IMR-90 (cell line): Measurements from ENCODE around the gene SERPINB10. TPM values are rescaled to one million over a fixed set of nuclear protein-coding genes. Genes with fewer than 3 reads are reported as not detected.

Experiments
- ATAC-seq: fragments of 200-7000 bp; cut with Tn5 transposase; 2 replicates; pipeline ENCODE4 v1.9.1; 2020; ENCODE audit warnings: low read depth, mild to moderate bottlenecking, moderate library complexity
- BruUV-seq: library from RNA; stranded (reverse); fragments of 400-500 nt; replicated peaks from 2 replicates; lab custom pipeline; 2021; lab: Mats Ljungman, UMichigan
- CTCF ChIA-PET: fragments of 300-600 bp; formaldehyde crosslinking; extraction: SDS; loops from one replicate; lab custom pipeline; 2021; ENCODE audit warnings: antibody characterized with exemption; lab: Yijun Ruan, JAX
- POLR2A ChIA-PET: fragments of 300-600 bp; sonication (Branson Sonifier 250); formaldehyde crosslinking; loops from one replicate; lab custom pipeline; 2022; ENCODE audit warnings: antibody characterized with exemption; ENCODE audit not compliant: unreplicated experiment; lab: Charles Lee
- DNase-seq: peaks from one replicate; pipeline ENCODE4 v3.0.0; 2013
- H2AFZ ChIP-seq: replicated peaks from 2 replicates; pipeline ENCODE3; 2013; ENCODE audit warnings: low read length, mild to moderate bottlenecking; ENCODE audit not compliant: poor library complexity
- H2AK5ac ChIP-seq: 2 replicates; pipeline ENCODE4 v1.6.1; 2013; ENCODE audit warnings: low read depth, low read length, inconsistent platforms
- H2AK9ac ChIP-seq: replicated peaks from 2 replicates; pipeline ENCODE3; 2013; ENCODE audit warnings: mild to moderate bottlenecking, low read depth, low read length, moderate library complexity; ENCODE audit not compliant: poor library complexity
- H2BK120ac ChIP-seq: 2 replicates; pipeline ENCODE4 v1.6.1; 2013; ENCODE audit warnings: low read depth, low read length, inconsistent platforms
- H2BK15ac ChIP-seq: 3 replicates; pipeline ENCODE4 v1.6.1; 2013; ENCODE audit warnings: low read depth, low read length, inconsistent platforms
- H2BK20ac ChIP-seq: 2 replicates; pipeline ENCODE4 v1.6.1; 2013; ENCODE audit warnings: low read depth, mild to moderate bottlenecking, inconsistent platforms, low read length, moderate library complexity
- H2BK5ac ChIP-seq: 2 replicates; pipeline ENCODE4 v1.6.1; 2013; ENCODE audit warnings: mild to moderate bottlenecking, low read depth, low read length, inconsistent platforms; ENCODE audit not compliant: poor library complexity, severe bottlenecking
- H3K14ac ChIP-seq: replicated peaks from 2 replicates; pipeline ENCODE4 v1.6.1; 2013; ENCODE audit warnings: low read depth, low read length, inconsistent platforms
- H3K18ac ChIP-seq: 2 replicates; pipeline ENCODE4 v1.6.1; 2013; ENCODE audit warnings: low read depth, low read length, control low read depth
- H3K23ac ChIP-seq: 2 replicates; pipeline ENCODE4 v1.6.1; 2013; ENCODE audit warnings: low read depth, low read length, inconsistent platforms
- H3K27ac ChIP-seq: 2 replicates; pipeline ENCODE4 v1.5.1; 2013; ENCODE audit warnings: mild to moderate bottlenecking, control low read depth, low read length; ENCODE audit not compliant: insufficient read depth
- H3K27me3 ChIP-seq: 2 replicates; pipeline ENCODE4 v1.6.1; 2013; ENCODE audit warnings: low read length; ENCODE audit not compliant: control insufficient read depth, insufficient read depth
- H3K36me3 ChIP-seq: 2 replicates; pipeline ENCODE4 v1.6.1; 2013; ENCODE audit warnings: low read length, mixed read lengths; ENCODE audit not compliant: control insufficient read depth, insufficient read depth
- H3K4ac ChIP-seq: 2 replicates; pipeline ENCODE4 v1.6.1; 2013; ENCODE audit warnings: low read depth, low read length, inconsistent platforms
- H3K4me1 ChIP-seq: 2 replicates; pipeline ENCODE4 v1.6.1; 2013; ENCODE audit warnings: low read length, mixed read lengths; ENCODE audit not compliant: control insufficient read depth, insufficient read depth
- H3K4me2 ChIP-seq: 2 replicates; pipeline ENCODE4 v1.6.1; 2013; ENCODE audit warnings: low read depth, mild to moderate bottlenecking, control low read depth, low read length, moderate library complexity
- H3K4me3 ChIP-seq: 2 replicates; pipeline ENCODE4 v1.5.1; 2013; ENCODE audit warnings: low read depth, mild to moderate bottlenecking, control low read depth, low read length, moderate library complexity; ENCODE audit not compliant: insufficient read depth
- H3K56ac ChIP-seq: 2 replicates; pipeline ENCODE4 v1.6.1; 2013; ENCODE audit warnings: low read length, inconsistent platforms; ENCODE audit not compliant: insufficient read depth; ENCODE audit errors: extremely low read depth
- H3K79me1 ChIP-seq, 2 experiments: 2 replicates each; pipeline ENCODE4 v1.6.1; 2013; ENCODE audit warnings: low read length in 2 of 2, inconsistent platforms in 1 of 2, low read depth in 1 of 2
- H3K9ac ChIP-seq: 2 replicates; pipeline ENCODE4 v1.6.1; 2013; ENCODE audit warnings: low read depth, low read length, control low read depth
- H3K9me1 ChIP-seq: 2 replicates; pipeline ENCODE4 v1.6.1; 2013; ENCODE audit warnings: low read length, inconsistent platforms; ENCODE audit not compliant: insufficient read depth
- H3K9me3 ChIP-seq: 2 replicates; pipeline ENCODE4 v1.6.1; 2013; ENCODE audit warnings: low read length; ENCODE audit not compliant: control insufficient read depth, insufficient read depth
- H4K20me1 ChIP-seq: 2 replicates; pipeline ENCODE4 v1.6.1; 2013; ENCODE audit warnings: low read length, inconsistent platforms; ENCODE audit not compliant: insufficient read depth
- H4K5ac ChIP-seq: 2 replicates; pipeline ENCODE4 v1.6.1; 2013; ENCODE audit warnings: mild to moderate bottlenecking, low read depth, low read length, control low read depth
- H4K8ac ChIP-seq, 2 experiments: 2 replicates each; pipeline ENCODE4 v1.6.1; 2013; ENCODE audit warnings: low read depth in 2 of 2, low read length in 2 of 2, control low read depth in 1 of 2, inconsistent platforms in 1 of 2
- H4K91ac ChIP-seq: 2 replicates; pipeline ENCODE4 v1.6.1; 2013; ENCODE audit warnings: low read depth, low read length, inconsistent platforms; ENCODE audit not compliant: insufficient read depth
- BHLHE40 ChIP-seq: fragments of 150-350 bp; IDR thresholded peaks from 2 replicates; pipeline ENCODE4 v1.6.1; 2016; ENCODE audit warnings: mild to moderate bottlenecking, low read depth, low read length
- CEBPB ChIP-seq: IDR thresholded peaks from 2 replicates; pipeline ENCODE4 v1.6.1; 2012; ENCODE audit warnings: low read depth, low read length, improper control_type of control experiment
- CHD1 ChIP-seq: IDR thresholded peaks from 2 replicates; pipeline ENCODE4 v1.6.1; 2012; ENCODE audit warnings: low read depth, low read length, improper control_type of control experiment
- CTCF ChIP-seq: conservative IDR thresholded peaks from 2 replicates; pipeline ENCODE4 v1.5.1; 2012; ENCODE audit warnings: mild to moderate bottlenecking, low read depth, low read length, improper control_type of control experiment
- ELK1 ChIP-seq: fragments of 150-350 bp; IDR thresholded peaks from 2 replicates; pipeline ENCODE4 v1.6.1; 2016; ENCODE audit warnings: low read depth, mild to moderate bottlenecking, low read length, moderate library complexity, borderline replicate concordance
- FOS ChIP-seq: fragments of 150-350 bp; IDR thresholded peaks from 2 replicates; pipeline ENCODE4 v1.6.1; 2016; ENCODE audit warnings: low read depth, low read length
- MAFK ChIP-seq: IDR thresholded peaks from 2 replicates; pipeline ENCODE4 v1.6.1; 2012; ENCODE audit warnings: low read depth, low read length, improper control_type of control experiment
- MAZ ChIP-seq: IDR thresholded peaks from 2 replicates; pipeline ENCODE4 v1.6.1; 2012; ENCODE audit warnings: low read depth, mild to moderate bottlenecking, low read length, improper control_type of control experiment, moderate library complexity, borderline replicate concordance
- MXI1 ChIP-seq: IDR thresholded peaks from 2 replicates; pipeline ENCODE4 v1.6.1; 2012; ENCODE audit warnings: low read depth, mild to moderate bottlenecking, low read length, moderate library complexity, borderline replicate concordance
- RAD21 ChIP-seq: IDR thresholded peaks from 2 replicates; pipeline ENCODE4 v1.6.1; 2012; ENCODE audit warnings: low read length, improper control_type of control experiment
- RCOR1 ChIP-seq: IDR thresholded peaks from 2 replicates; pipeline ENCODE4 v1.6.1; 2012; ENCODE audit warnings: mild to moderate bottlenecking, low read length, improper control_type of control experiment; ENCODE audit not compliant: insufficient replicate concordance
- SMC3 ChIP-seq: fragments of 150-350 bp; IDR thresholded peaks from 2 replicates; pipeline ENCODE4 v1.6.1; 2016; ENCODE audit warnings: low read depth, mild to moderate bottlenecking, antibody characterized with exemption, low read length, moderate library complexity
- USF2 ChIP-seq: fragments of 150-350 bp; IDR thresholded peaks from 2 replicates; pipeline ENCODE4 v1.6.1; 2017; ENCODE audit warnings: mild to moderate bottlenecking, antibody characterized with exemption, low read length, low read depth
- WGBS, 2 experiments: methylation state at CpG; one replicate each; pipeline versions ENCODE4 v1.1.5 to v1.1.7; 2013; ENCODE audit warnings: missing lambda C conversion rate in 2 of 2; ENCODE audit not compliant: insufficient read length in 1 of 2; ENCODE audit errors: extremely low coverage in 2 of 2; 5-methylcytosine and 5-hydroxymethylcytosine counted together
- dilution Hi-C: fragments of 300-500 bp; cut with HindIII; formaldehyde crosslinking; loops from one replicate; pipeline ENCODE4 v1.14.3; 2018; ENCODE audit warnings: low sequenced_read_pairs; ENCODE audit not compliant: unreplicated experiment
- in situ Hi-C: fragments of 300-500 bp; cut with MboI; formaldehyde crosslinking; loops from 3 replicates; pipeline ENCODE4 v1.14.3; 2019; ENCODE audit warnings: low sequenced_read_pairs, inconsistent platforms, mixed read lengths
- intact Hi-C: fragments of 100-400 bp; cut with micrococcal nuclease; formaldehyde crosslinking; loops from 2 replicates; pipeline ENCODE4 v1.10.0; 2022
- polyA plus RNA-seq, 3 experiments: library from polyadenylated mRNA; depleted of rRNA; stranded (reverse); fragments of >200 nt; gene quantifications; 2 replicates each; pipeline ENCODE4 v1.2.3, GENCODE V29; 2012; ENCODE audit warnings: low replicate concordance in 1 of 3
- total RNA-seq: library from RNA; depleted of rRNA; stranded (reverse); fragments of >200 nt; gene quantifications from 2 replicates; pipeline ENCODE4 v1.2.3, GENCODE V29; 2012

SERPINB10 gene
- total and polyA plus RNA-seq, 2 of the 4 experiments (the other 2 are of a cell fraction), result not detected

- Histone ChIP-seq H3K36me3 (no peaks in the 10 kb centered on the region), H3K9me3 (no peaks in the 10 kb centered on the region), H4K20me1 (no peaks in the 10 kb centered on the region), H2BK5ac (no peak overlapping the region), H3K23ac (no peak overlapping the region), H2BK15ac (no peak overlapping the region), H3K27ac (no peak overlapping the region), H3K56ac (no peak overlapping the region), H4K5ac (no peak overlapping the region), H2AK5ac (no peak overlapping the region), H3K9ac (no peak overlapping the region), H4K8ac (no peak overlapping the region), H3K4me2 (no peak overlapping the region), H2BK120ac (no peak overlapping the region), H3K4me3 (no peak overlapping the region), H2AK9ac (no peak overlapping the region), H3K9me1 (no peaks in the 10 kb centered on the region), H4K91ac (no peak overlapping the region), H3K14ac (no peak overlapping the region), H3K18ac (no peak overlapping the region), H3K79me1 (no peaks in the 10 kb centered on the region), H3K4me1 (no peaks in the 10 kb centered on the region), H3K27me3 (peaks cover 2% of the 10 kb centered on the region; the same call in 1 of the 2 replicates), H2AFZ (no peak overlapping the region), H3K4ac (no peak overlapping the region), H2BK20ac (no peak overlapping the region)
- POLR2A ChIA-PET, result no interaction called here
- no TSS peak for BruUV-seq
- DNase-seq (peak; percentile 20), ATAC-seq (peak; percentile 27; the same call in 1 of the 2 replicates)
- dilution Hi-C loops (no loop called here), in situ Hi-C loops (no loop called here), intact Hi-C loops (no loop called here)
- CTCF ChIA-PET, result interaction anchor here (0.6 kb wide), 1 partner anchor 24 kb away, joined by 3 read pairs; no protein-coding TSS in a partner anchor
- WGBS, 2 experiments, result no CpG with 5 or more reads among the region's 1 CpG
- TF ChIP-seq CEBPB (no peak), BHLHE40 (no peak), FOS (no peak), MAZ (no peak), USF2 (no peak), SMC3 (no peak), MXI1 (no peak), ELK1 (no peak), RAD21 (no peak), CHD1 (no peak), MAFK (no peak), RCOR1 (no peak), CTCF (no peak)
Observed at GRCh38 chr18:63924551-63924950, 16.8 kb downstream of the SERPINB10 start.
